Measurements from ENCODE around the gene AMD1. TPM values are rescaled to one million over a fixed set of nuclear protein-coding genes. Genes with fewer than 3 reads are reported as not detected.
"Not testable (repeated sequence)": the region's sequence is repeated elsewhere in the genome, so short reads cannot be mapped to it uniquely, and the experiment has no call there.

AMD1 gene
- total RNA-seq, 1 donor from 2014 or later: 65.5 TPM

GRCh38 chr6:110890288-110890687 is 15.7 kb downstream of the AMD1 start:
- intact Hi-C loops (cut with micrococcal nuclease): no loop called here
- peaks cover 63% of the 10 kb centered on the region for H3K36me3 Mint-ChIP-seq (ENCODE audit: low read depth)

DNA sequence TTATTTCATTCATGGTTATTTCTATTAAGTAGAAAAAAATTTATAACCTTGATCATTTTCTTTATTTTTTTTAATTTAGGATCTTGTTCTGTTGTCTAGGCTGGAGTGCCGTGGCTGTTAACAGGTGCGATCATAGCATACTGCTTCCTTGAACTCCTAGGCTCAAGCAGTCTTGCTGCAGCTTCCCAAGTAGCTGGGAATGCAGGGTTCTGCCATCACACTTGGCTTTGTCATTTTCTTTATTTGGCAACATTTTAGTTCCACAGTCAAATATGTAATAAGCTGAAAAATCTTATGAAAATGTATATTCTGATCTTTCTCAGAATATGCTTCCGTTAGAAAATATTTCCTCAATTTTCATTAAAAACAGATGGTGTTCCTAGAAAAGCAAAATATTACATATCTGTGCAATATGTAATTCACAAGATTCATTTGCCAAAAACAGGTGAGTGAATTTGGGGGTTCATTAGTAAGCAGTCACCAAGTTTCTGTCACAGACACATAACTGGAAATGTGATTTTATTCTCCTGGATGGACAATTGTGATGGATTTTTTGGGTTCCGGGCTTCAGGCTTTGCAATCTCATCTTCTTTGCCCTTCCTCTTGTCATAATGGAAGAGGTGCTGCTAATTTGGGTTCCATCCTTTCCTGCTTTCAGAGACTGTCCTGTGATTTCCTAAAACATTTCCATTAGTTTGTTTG is 21.5 kb downstream of the AMD1 start:
- intact Hi-C loops (cut with micrococcal nuclease): no loop called here
- Mint-ChIP-seq H3K4me1 (no peaks in the 10 kb centered on the region), H3K27ac (no peak overlapping the region), H3K27me3 (no peaks in the 10 kb centered on the region), H3K4me3 (no peak overlapping the region), H3K9me3 (no peaks in the 10 kb centered on the region), H3K36me3 (ENCODE audit: low read depth) (peaks cover 77% of the 10 kb centered on the region)
- DNase-seq (no peak), ATAC-seq (ENCODE audit: low read depth) (no peak)
- ChIA-PET CTCF (no interaction called here), POLR2A (no interaction called here)
- TF ChIP-seq CTCF (IDR thresholded peaks at IDR 0.05): no peak

More at GRCh38 chr6:110890288-110890687, 15.7 kb downstream of the AMD1 start:
- TF ChIP-seq CTCF (IDR thresholded peaks at IDR 0.05): no peak
- DNase-seq (no peak), ATAC-seq (ENCODE audit: low read depth) (no peak)
- H3K4me1 Mint-ChIP-seq: peaks cover 24% of the 10 kb centered on the region
- H3K27ac Mint-ChIP-seq: no peak overlapping the region
- POLR2A ChIA-PET: interaction anchor here (0.6 to 1.5 kb wide), 2 partner anchors 16 to 57 kb away, joined by 3 to 4 read pairs; partner anchors contain the start of gene AMD1
- H3K4me3 Mint-ChIP-seq: no peak overlapping the region
- no peaks in the 10 kb centered on the region for H3K9me3 Mint-ChIP-seq
- CTCF ChIA-PET: interaction anchor here (1.6 to 2.3 kb wide), 2 partner anchors 11 to 14 kb away, joined by 4 to 9 read pairs; no protein-coding TSS in a partner anchor
- no peaks in the 10 kb centered on the region for H3K27me3 Mint-ChIP-seq

DNA sequence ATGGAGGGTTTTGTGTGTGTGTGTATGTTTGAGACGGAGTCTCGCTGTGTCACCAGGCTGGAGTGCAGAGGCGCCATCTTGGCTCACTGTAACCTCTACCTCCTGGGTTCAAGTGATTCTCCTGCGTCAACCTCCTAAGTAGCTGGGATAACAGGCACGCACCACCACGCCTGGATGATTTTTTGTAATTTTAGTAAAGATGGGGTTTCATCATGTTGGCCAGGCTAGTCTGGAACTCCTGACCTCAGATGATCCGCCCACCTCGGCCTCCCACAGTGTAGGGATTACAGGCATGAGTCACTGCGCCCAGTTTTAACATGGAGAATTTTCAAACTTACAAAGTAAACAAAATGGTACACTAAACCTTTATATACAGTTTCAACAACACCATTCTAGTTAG is 22.8 kb downstream of the AMD1 start:
- ATAC-seq (ENCODE audit: low read depth): no peak
- POLR2A ChIA-PET: interaction anchor here (0.7 kb wide), 1 partner anchor 23 kb away, joined by 6 read pairs; no protein-coding TSS in a partner anchor
- CTCF ChIA-PET: interaction anchor here (0.9 to 1.2 kb wide), 2 partner anchors 49 to 215 kb away, joined by 3 to 4 read pairs; no protein-coding TSS in a partner anchor
- Mint-ChIP-seq H3K9me3 (no peaks in the 10 kb centered on the region), H3K27me3 (no peaks in the 10 kb centered on the region), H3K4me1 (no peaks in the 10 kb centered on the region), H3K4me3 (no peak overlapping the region), H3K27ac (no peak overlapping the region), H3K36me3 (ENCODE audit: low read depth) (peaks cover 63% of the 10 kb centered on the region)
- intact Hi-C loops (cut with micrococcal nuclease): no loop called here
- TF ChIP-seq CTCF (IDR thresholded peaks at IDR 0.05): no peak
- DNase-seq: no peak

DNA sequence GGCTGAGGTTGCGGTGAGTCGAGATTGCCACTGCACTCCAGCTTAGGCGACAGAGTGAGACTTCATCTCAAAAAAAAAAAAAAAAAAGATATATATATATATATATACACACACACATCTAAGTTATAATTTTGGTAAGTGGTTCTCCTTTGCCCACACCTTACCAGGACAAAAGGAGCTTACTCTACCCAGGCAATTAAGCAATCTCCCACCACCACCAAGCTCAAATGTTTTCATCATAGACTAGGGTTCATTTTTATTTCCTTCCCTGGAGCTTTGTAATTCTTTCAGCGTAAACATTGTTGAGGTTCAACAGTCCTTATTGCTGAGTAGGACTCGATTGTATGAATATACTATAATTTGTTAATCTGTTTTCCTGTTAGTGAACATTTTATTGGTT is 23.5 kb downstream of the AMD1 start:
- no peak for DNase-seq
- Mint-ChIP-seq H3K4me3 (no peak overlapping the region), H3K36me3 (ENCODE audit: low read depth) (peaks cover 58% of the 10 kb centered on the region), H3K4me1 (no peaks in the 10 kb centered on the region), H3K27ac (no peak overlapping the region), H3K9me3 (no peaks in the 10 kb centered on the region), H3K27me3 (no peaks in the 10 kb centered on the region)
- CTCF ChIA-PET: interaction anchor here (0.9 to 1.2 kb wide), 2 partner anchors 48 to 216 kb away, joined by 3 to 4 read pairs; no protein-coding TSS in a partner anchor
- no peak for TF ChIP-seq CTCF (IDR thresholded peaks at IDR 0.05)
- no peak for ATAC-seq (ENCODE audit: low read depth)
- intact Hi-C loops (cut with micrococcal nuclease): no loop called here
- POLR2A ChIA-PET: interaction anchor here (0.7 to 1.2 kb wide), 2 partner anchors 24 to 60 kb away, joined by 5 to 6 read pairs; partner anchors contain the start of gene GTF3C6

GRCh38 chr6:110900028-110900598 is 25.5 kb downstream of the AMD1 start:
- no peaks in the 10 kb centered on the region for H3K4me1 Mint-ChIP-seq
- no peak overlapping the region for H3K4me3 Mint-ChIP-seq
- no peaks in the 10 kb centered on the region for H3K27me3 Mint-ChIP-seq
- H3K27ac Mint-ChIP-seq: no peak overlapping the region
- H3K36me3 Mint-ChIP-seq (ENCODE audit: low read depth): peaks cover 44% of the 10 kb centered on the region
- POLR2A ChIA-PET: no interaction called here
- DNase-seq (no peak), ATAC-seq (ENCODE audit: low read depth) (no peak)
- intact Hi-C loops (cut with micrococcal nuclease): no loop called here
- peaks cover 11% of the 10 kb centered on the region for H3K9me3 Mint-ChIP-seq
- no peak for TF ChIP-seq CTCF (IDR thresholded peaks at IDR 0.05)
- CTCF ChIA-PET: no interaction called here

DNA sequence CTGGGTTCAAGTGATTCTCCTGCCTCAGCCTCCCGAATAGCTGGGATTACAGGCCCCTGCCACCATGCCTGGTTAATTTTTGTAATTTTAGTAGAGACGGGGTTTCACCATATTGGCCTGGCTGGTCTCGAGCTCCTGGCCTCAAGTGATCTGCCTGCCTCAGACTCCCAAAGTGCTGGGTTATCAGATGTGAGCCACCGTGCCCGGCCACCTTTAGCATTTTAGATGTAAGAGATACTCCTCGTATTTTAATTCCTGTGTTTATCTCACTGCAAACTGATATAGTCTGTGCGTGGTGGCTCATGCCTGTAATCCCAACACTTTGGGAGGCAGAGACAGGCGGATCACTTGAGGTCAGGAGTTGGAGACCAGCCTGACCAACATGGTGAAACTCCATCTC is 27.0 kb downstream of the AMD1 start:
- POLR2A ChIA-PET; DNase-seq; H3K4me3 Mint-ChIP-seq; intact Hi-C loops (cut with micrococcal nuclease); H3K27ac Mint-ChIP-seq; H3K27me3 Mint-ChIP-seq; CTCF ChIA-PET; ATAC-seq (ENCODE audit: low read depth); H3K4me1 Mint-ChIP-seq: not testable (repeated sequence)
- Mint-ChIP-seq H3K9me3 (peaks cover 19% of the 10 kb centered on the region), H3K36me3 (ENCODE audit: low read depth) (peaks cover 38% of the 10 kb centered on the region)
